SK-N-SH (cell line): ENCODE measurements around the gene TRAM2.

Experiments used
- EP300 ChIP-seq, 2 experiments: IDR thresholded peaks; 2 replicates each; pipeline versions ENCODE4 v1.4.0 to v1.6.1; 2012; ENCODE audit warnings: borderline replicate concordance in 1 of 2, low read depth in 1 of 2, low read length in 1 of 2
- FOXJ3 ChIP-seq: sonication (generic); formaldehyde crosslinking; IDR thresholded peaks from 2 replicates; pipeline ENCODE4 v1.5.1; 2020; ENCODE audit warnings: mild to moderate bottlenecking, missing genetic modification reagents
- FOXM1 ChIP-seq: IDR thresholded peaks from 2 replicates; pipeline ENCODE4 v1.4.0; 2012; ENCODE audit warnings: low read depth, mild to moderate bottlenecking
- GABPA ChIP-seq: IDR thresholded peaks from 2 replicates; pipeline ENCODE4 v1.4.0; 2012; ENCODE audit warnings: low read depth, mild to moderate bottlenecking
- MXI1 ChIP-seq: IDR thresholded peaks from 2 replicates; pipeline ENCODE4 v1.6.1; 2012; ENCODE audit warnings: mild to moderate bottlenecking, low read depth, low read length, improper control_type of control experiment
- POLR2AphosphoS5 ChIP-seq: IDR thresholded peaks from 2 replicates; pipeline ENCODE4 v1.6.1; 2012; ENCODE audit warnings: low read depth, low read length
- SMC3 ChIP-seq: IDR thresholded peaks from 2 replicates; pipeline ENCODE4 v1.6.1; 2012; ENCODE audit warnings: low read depth, low read length, improper control_type of control experiment
- TCF12 ChIP-seq: IDR thresholded peaks from 2 replicates; pipeline ENCODE4 v1.4.0; 2012
- TF ChIP-seq, protein P1 (sequence below): fragments of 200-600 bp; sonication (generic); IDR thresholded peaks from 2 replicates; pipeline ENCODE4 v1.6.1; 2017; ENCODE audit warnings: antibody characterized with exemption, mild to moderate bottlenecking, moderate library complexity
- TF ChIP-seq, protein P2 (sequence below): IDR thresholded peaks from 2 replicates; pipeline ENCODE4 v1.6.1; 2012; ENCODE audit warnings: mild to moderate bottlenecking, low read depth, low read length, moderate library complexity
- TF ChIP-seq, protein P3 (sequence below): IDR thresholded peaks from 2 replicates; pipeline ENCODE4 v1.4.0; 2012; ENCODE audit warnings: low read depth
- TF ChIP-seq, protein P4 (sequence below): fragments of 150-350 bp; IDR thresholded peaks from 2 replicates; pipeline ENCODE4 v1.6.1; 2016; ENCODE audit warnings: mild to moderate bottlenecking, low read depth, low read length

DNA sequence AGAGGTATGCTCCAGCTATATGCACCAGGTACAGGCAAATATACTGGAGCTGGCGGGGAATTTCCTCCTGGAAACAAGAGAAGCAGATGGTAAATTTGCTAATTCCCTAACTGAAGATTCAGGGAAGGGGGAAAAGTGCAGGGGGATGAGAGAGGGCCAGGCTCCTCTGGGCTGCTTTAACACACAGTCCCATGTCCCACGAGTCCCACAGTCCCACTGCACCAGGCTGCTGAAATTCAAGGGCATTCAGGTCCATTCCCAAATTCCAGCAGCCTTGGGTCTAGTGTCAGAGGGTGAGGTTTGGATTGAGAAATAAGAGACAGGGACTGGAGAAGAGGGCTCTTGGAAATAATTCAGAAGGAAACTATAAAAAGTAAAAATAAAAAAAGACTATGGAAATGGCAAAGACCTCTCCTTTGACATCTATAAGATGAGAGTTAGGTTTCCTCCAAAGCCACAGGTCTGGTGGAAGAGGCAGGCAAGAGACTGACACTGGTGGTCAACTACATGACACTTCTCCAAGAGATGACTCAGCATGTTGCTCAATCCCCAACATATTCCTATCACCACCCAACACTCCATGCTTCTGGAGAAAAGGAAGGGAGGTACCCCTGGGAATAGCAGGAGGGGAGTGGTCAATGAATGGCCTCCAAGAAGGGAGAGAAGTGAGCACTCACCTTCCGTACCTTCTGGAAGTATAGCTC is 69.2 kb downstream of the TRAM2 start:
- TF ChIP-seq, protein P1, sequence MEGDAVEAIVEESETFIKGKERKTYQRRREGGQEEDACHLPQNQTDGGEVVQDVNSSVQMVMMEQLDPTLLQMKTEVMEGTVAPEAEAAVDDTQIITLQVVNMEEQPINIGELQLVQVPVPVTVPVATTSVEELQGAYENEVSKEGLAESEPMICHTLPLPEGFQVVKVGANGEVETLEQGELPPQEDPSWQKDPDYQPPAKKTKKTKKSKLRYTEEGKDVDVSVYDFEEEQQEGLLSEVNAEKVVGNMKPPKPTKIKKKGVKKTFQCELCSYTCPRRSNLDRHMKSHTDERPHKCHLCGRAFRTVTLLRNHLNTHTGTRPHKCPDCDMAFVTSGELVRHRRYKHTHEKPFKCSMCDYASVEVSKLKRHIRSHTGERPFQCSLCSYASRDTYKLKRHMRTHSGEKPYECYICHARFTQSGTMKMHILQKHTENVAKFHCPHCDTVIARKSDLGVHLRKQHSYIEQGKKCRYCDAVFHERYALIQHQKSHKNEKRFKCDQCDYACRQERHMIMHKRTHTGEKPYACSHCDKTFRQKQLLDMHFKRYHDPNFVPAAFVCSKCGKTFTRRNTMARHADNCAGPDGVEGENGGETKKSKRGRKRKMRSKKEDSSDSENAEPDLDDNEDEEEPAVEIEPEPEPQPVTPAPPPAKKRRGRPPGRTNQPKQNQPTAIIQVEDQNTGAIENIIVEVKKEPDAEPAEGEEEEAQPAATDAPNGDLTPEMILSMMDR, result no peak
- no peak for TF ChIP-seq GABPA
- TF ChIP-seq, protein P2, sequence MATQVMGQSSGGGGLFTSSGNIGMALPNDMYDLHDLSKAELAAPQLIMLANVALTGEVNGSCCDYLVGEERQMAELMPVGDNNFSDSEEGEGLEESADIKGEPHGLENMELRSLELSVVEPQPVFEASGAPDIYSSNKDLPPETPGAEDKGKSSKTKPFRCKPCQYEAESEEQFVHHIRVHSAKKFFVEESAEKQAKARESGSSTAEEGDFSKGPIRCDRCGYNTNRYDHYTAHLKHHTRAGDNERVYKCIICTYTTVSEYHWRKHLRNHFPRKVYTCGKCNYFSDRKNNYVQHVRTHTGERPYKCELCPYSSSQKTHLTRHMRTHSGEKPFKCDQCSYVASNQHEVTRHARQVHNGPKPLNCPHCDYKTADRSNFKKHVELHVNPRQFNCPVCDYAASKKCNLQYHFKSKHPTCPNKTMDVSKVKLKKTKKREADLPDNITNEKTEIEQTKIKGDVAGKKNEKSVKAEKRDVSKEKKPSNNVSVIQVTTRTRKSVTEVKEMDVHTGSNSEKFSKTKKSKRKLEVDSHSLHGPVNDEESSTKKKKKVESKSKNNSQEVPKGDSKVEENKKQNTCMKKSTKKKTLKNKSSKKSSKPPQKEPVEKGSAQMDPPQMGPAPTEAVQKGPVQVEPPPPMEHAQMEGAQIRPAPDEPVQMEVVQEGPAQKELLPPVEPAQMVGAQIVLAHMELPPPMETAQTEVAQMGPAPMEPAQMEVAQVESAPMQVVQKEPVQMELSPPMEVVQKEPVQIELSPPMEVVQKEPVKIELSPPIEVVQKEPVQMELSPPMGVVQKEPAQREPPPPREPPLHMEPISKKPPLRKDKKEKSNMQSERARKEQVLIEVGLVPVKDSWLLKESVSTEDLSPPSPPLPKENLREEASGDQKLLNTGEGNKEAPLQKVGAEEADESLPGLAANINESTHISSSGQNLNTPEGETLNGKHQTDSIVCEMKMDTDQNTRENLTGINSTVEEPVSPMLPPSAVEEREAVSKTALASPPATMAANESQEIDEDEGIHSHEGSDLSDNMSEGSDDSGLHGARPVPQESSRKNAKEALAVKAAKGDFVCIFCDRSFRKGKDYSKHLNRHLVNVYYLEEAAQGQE, result no peak
- no peak for TF ChIP-seq POLR2AphosphoS5
- TF ChIP-seq, protein P3, sequence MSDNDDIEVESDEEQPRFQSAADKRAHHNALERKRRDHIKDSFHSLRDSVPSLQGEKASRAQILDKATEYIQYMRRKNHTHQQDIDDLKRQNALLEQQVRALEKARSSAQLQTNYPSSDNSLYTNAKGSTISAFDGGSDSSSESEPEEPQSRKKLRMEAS, result no peak
- TF ChIP-seq EP300 (IDR thresholded peaks at IDR 0.05; ENCODE audit: borderline replicate concordance in 1 of 2, low read depth in 1 of 2, low read length in 1 of 2), result no peak
- TF ChIP-seq SMC3, result no peak
- no peak for TF ChIP-seq FOXM1
- no peak for TF ChIP-seq FOXJ3 (CRISPR knock-in tag)
- no peak for TF ChIP-seq MXI1
- TF ChIP-seq, protein P4, sequence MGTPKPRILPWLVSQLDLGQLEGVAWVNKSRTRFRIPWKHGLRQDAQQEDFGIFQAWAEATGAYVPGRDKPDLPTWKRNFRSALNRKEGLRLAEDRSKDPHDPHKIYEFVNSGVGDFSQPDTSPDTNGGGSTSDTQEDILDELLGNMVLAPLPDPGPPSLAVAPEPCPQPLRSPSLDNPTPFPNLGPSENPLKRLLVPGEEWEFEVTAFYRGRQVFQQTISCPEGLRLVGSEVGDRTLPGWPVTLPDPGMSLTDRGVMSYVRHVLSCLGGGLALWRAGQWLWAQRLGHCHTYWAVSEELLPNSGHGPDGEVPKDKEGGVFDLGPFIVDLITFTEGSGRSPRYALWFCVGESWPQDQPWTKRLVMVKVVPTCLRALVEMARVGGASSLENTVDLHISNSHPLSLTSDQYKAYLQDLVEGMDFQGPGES, result no peak
- TF ChIP-seq TCF12, result no peak
